HepG2 (cell line): ENCODE measurements around the gene CHCHD3. TPM values are rescaled to one million over a fixed set of nuclear protein-coding genes. Genes with fewer than 3 reads are reported as not detected.

Source experiments
- ATAC-seq: fragments of 200-7000 bp; cut with Tn5 transposase; 3 replicates; pipeline ENCODE4 v1.9.1; 2020; ENCODE audit warnings: mild to moderate bottlenecking, moderate library complexity
- BruUV-seq: library from RNA; stranded (reverse); fragments of 400-500 nt; replicated peaks from 2 replicates; lab custom pipeline; 2021; lab: Mats Ljungman, UMichigan
- CTCF ChIA-PET: fragments of 300-600 bp; formaldehyde crosslinking; extraction: SDS; loops from one replicate; lab custom pipeline; 2021; ENCODE audit warnings: low total read pairs, inconsistent platforms, low intra/inter-chr PET ratio; lab: Yijun Ruan, JAX
- POLR2A ChIA-PET: fragments of 350-600 bp; sonication (Branson Sonifier 250); formaldehyde crosslinking; loops from one replicate; lab custom pipeline; 2020; ENCODE audit warnings: antibody characterized with exemption, inconsistent platforms; lab: Yijun Ruan, JAX
- DNase-seq: peaks from one replicate; pipeline ENCODE4 v3.0.0-alpha.2; 2015; ENCODE audit warnings: low spot score
- FAIRE-seq: peaks from 3 replicates; lab custom pipeline; 2011; peaks lifted over from hg19 to GRCh38; lab: Jason Lieb, UNC
- H2AFZ ChIP-seq: one replicate; pipeline ENCODE4 v1.6.1; 2011; ENCODE audit warnings: low read length, inconsistent platforms
- H3K27ac ChIP-seq: fragments of 300-600 bp; 3 replicates; pipeline ENCODE4 v1.8.0; 2011; ENCODE audit warnings: mixed run types, mild to moderate bottlenecking, mixed read lengths, low read length, inconsistent platforms; ENCODE audit not compliant: insufficient read depth; ENCODE audit errors: extremely low read length
- H3K27me3 ChIP-seq, 2 experiments: fragments of 200-600 bp in 1 of 2; 2 replicates in 1 of 2; 3 replicates in 1 of 2; pipeline versions ENCODE4 v1.6.0 to v1.8.0; 2011; ENCODE audit warnings: low read length in 2 of 2, mild to moderate bottlenecking in 2 of 2, moderate library complexity in 2 of 2, inconsistent platforms in 1 of 2; ENCODE audit not compliant: insufficient read depth in 2 of 2, control insufficient read depth in 1 of 2
- H3K36me3 ChIP-seq, 2 experiments: fragments of 200-600 bp in 1 of 2; replicated peaks in 1 of 2; 2 replicates in 1 of 2; 3 replicates in 1 of 2; pipeline versions ENCODE4 v1.5.1 to v1.8.0; 2011; ENCODE audit warnings: low read length in 2 of 2, inconsistent platforms in 1 of 2; ENCODE audit not compliant: insufficient read depth in 2 of 2, control insufficient read depth in 1 of 2
- H3K4me1 ChIP-seq: 2 replicates; pipeline ENCODE4 v1.5.1; 2012; ENCODE audit warnings: low read length, inconsistent platforms; ENCODE audit not compliant: insufficient read depth
- H3K4me2 ChIP-seq: 2 replicates; pipeline ENCODE4 v1.6.0; 2011; ENCODE audit warnings: low read depth, low read length, inconsistent platforms
- H3K4me3 ChIP-seq, 3 experiments: fragments of 200-600 bp in 1 of 3; sonication (generic), shearing (Covaris generic) in 1 of 3; replicated peaks in 1 of 3; 2 replicates each; pipeline ENCODE4 v1.5.1; 2011 to 2016; ENCODE audit warnings: low read length in 3 of 3, inconsistent platforms in 2 of 3, low read depth in 2 of 3, mild to moderate bottlenecking in 2 of 3, control low read depth in 1 of 3, mixed read lengths in 1 of 3; ENCODE audit not compliant: insufficient read depth in 1 of 3
- H3K79me2 ChIP-seq: one replicate; pipeline ENCODE4 v1.6.1; 2011; ENCODE audit warnings: low read length, inconsistent platforms; ENCODE audit not compliant: insufficient read depth
- H3K9ac ChIP-seq: 2 replicates; pipeline ENCODE4 v1.6.0; 2011; ENCODE audit warnings: mild to moderate bottlenecking, low read depth, low read length, inconsistent platforms; ENCODE audit not compliant: insufficient read depth
- H3K9me3 ChIP-seq: 2 replicates; pipeline ENCODE4 v1.5.1; 2012; ENCODE audit warnings: mild to moderate bottlenecking, low read length
- H4K20me1 ChIP-seq: 2 replicates; pipeline ENCODE4 v1.6.0; 2011; ENCODE audit warnings: inconsistent platforms, mild to moderate bottlenecking, low read length, moderate library complexity; ENCODE audit not compliant: insufficient read depth
- BCL3 ChIP-seq: sonication (generic); formaldehyde crosslinking; IDR thresholded peaks from 2 replicates; pipeline ENCODE4 v1.5.1; 2020; ENCODE audit warnings: mild to moderate bottlenecking, missing genetic modification reagents, moderate library complexity
- CBFB ChIP-seq: sonication (generic); formaldehyde crosslinking; IDR thresholded peaks from 2 replicates; pipeline ENCODE4 v1.4.0; 2020; ENCODE audit warnings: missing genetic modification reagents
- DNMT3B ChIP-seq: conservative IDR thresholded peaks from 2 replicates; pipeline ENCODE4 v1.6.1; 2016; ENCODE audit warnings: missing biosample characterization, control low read depth
- FIP1L1 ChIP-seq: fragments of 200-400 bp; formaldehyde crosslinking; IDR thresholded peaks from 2 replicates; pipeline ENCODE4 v1.6.1; 2018; ENCODE audit warnings: low read depth, mild to moderate bottlenecking, low read length, moderate library complexity, borderline replicate concordance; ENCODE audit not compliant: insufficient read depth
- HMGA1 ChIP-seq: sonication (generic); formaldehyde crosslinking; conservative IDR thresholded peaks from 2 replicates; pipeline ENCODE4 v1.4.0; 2020; ENCODE audit warnings: missing genetic modification reagents
- HNRNPK ChIP-seq: fragments of 200-400 bp; formaldehyde crosslinking; IDR thresholded peaks from 2 replicates; pipeline ENCODE4 v1.6.1; 2018; ENCODE audit warnings: low read length, low read depth, moderate library complexity, mild to moderate bottlenecking; ENCODE audit not compliant: poor library complexity, severe bottlenecking
- KDM5B ChIP-seq: sonication (generic); formaldehyde crosslinking; IDR thresholded peaks from 2 replicates; pipeline ENCODE4 v1.4.0; 2020; ENCODE audit warnings: missing genetic modification reagents, mild to moderate bottlenecking, borderline replicate concordance
- KLF6 ChIP-seq: IDR thresholded peaks from 2 replicates; pipeline ENCODE4 v1.8.0; 2016; ENCODE audit warnings: missing biosample characterization, missing genetic modification reagents
- NFE2L1 ChIP-seq: sonication (generic); formaldehyde crosslinking; IDR thresholded peaks from 2 replicates; pipeline ENCODE4 v1.4.0; 2020; ENCODE audit warnings: missing genetic modification reagents, mild to moderate bottlenecking, borderline replicate concordance
- PHF8 ChIP-seq: sonication (generic); formaldehyde crosslinking; IDR thresholded peaks from 2 replicates; pipeline ENCODE4 v1.5.0; 2020; ENCODE audit warnings: missing genetic modification reagents
- RCOR2 ChIP-seq: IDR thresholded peaks from 2 replicates; pipeline ENCODE4 v1.6.1; 2016; ENCODE audit warnings: missing biosample characterization, missing genetic modification reagents
- SRF ChIP-seq: IDR thresholded peaks from 2 replicates; pipeline ENCODE4 v1.6.1; 2011; ENCODE audit warnings: mild to moderate bottlenecking, low read depth, low read length, moderate library complexity
- ZNF512 ChIP-seq: sonication (generic); formaldehyde crosslinking; IDR thresholded peaks from 2 replicates; pipeline ENCODE4 v1.4.0; 2020; ENCODE audit warnings: mild to moderate bottlenecking, missing genetic modification reagents
- ZNF574 ChIP-seq: sonication (generic); formaldehyde crosslinking; IDR thresholded peaks from 2 replicates; pipeline ENCODE4 v1.4.0; 2020; ENCODE audit warnings: missing genetic modification reagents
- ZNF740 ChIP-seq: sonication (generic); formaldehyde crosslinking; IDR thresholded peaks from 2 replicates; pipeline ENCODE4 v1.4.0; 2020; ENCODE audit warnings: missing genetic modification reagents
- ZNF800 ChIP-seq: sonication (generic); formaldehyde crosslinking; IDR thresholded peaks from 2 replicates; pipeline ENCODE4 v1.4.0; 2020; ENCODE audit warnings: missing genetic modification reagents
- WGBS: methylation state at CpG from one replicate; pipeline ENCODE4 v1.1.6; 2017; ENCODE audit warnings: low lambda C conversion rate; 5-methylcytosine and 5-hydroxymethylcytosine counted together
- in situ Hi-C: cut with HindIII; loops from 2 replicates; pipeline ENCODE4 v1.10.0; 2017; ENCODE audit warnings: low pct_unique_long_range_greater_than_20kb; ENCODE audit not compliant: extremely low pct_ligation_motif_present
- intact Hi-C: fragments of 100-400 bp; cut with micrococcal nuclease; formaldehyde crosslinking; loops from one replicate; pipeline ENCODE4 v1.10.0; 2022; ENCODE audit not compliant: unreplicated experiment
- polyA plus RNA-seq, 8 experiments: library from polyadenylated mRNA; depleted of rRNA in 3 of 8; stranded (reverse) in 7 of 8; unstranded in 1 of 8; fragments of >200 nt; fragmentation: Illumina TruSeq in 4 of 8; extraction: Trizol in 4 of 8; gene quantifications; 2 replicates each; pipeline versions ENCODE4 v1.2.1 to v1.2.3, GENCODE V29; 2011 to 2016; ENCODE audit warnings: low read depth in 4 of 8, missing spikeins in 1 of 8, mixed read lengths in 1 of 8; ENCODE audit not compliant: insufficient read depth in 1 of 8
- total RNA-seq, 5 experiments: library from RNA; depleted of rRNA; stranded (reverse); fragments of >200 nt; fragmentation: Illumina TruSeq; extraction: Trizol; gene quantifications; 2 replicates each; pipeline ENCODE4 v1.2.3, GENCODE V29; 2016; ENCODE audit warnings: low read depth in 1 of 5

CHCHD3 gene
- total and polyA plus RNA-seq, 2 of the 13 experiments (the other 11 are each of a cell fraction or from before 2014, with no cell fraction given), result 32.7 to 86.8 TPM

GRCh38 chr7:132932296-132933071 lies 149.4 kb downstream of the CHCHD3 start:
- Histone ChIP-seq H3K79me2 (no peaks in the 10 kb centered on the region), H3K9me3 (peaks cover 8% of the 10 kb centered on the region; the same call in 1 of the 2 replicates), H3K4me2 (no peak overlapping the region), H3K4me3 (no peak overlapping the region), H2AFZ (no peak overlapping the region), H3K27ac (no peak overlapping the region), H3K27me3 (no peaks in the 10 kb centered on the region), H4K20me1 (no peaks in the 10 kb centered on the region), H3K9ac (no peak overlapping the region), H3K4me1 (0 out of 2 replicates have a peak, but pooled peaks cover 5% of the 10 kb centered on the region), H3K36me3 (no peaks in the 10 kb centered on the region)
- no peak for FAIRE-seq
- in situ Hi-C loops (no loop called here), intact Hi-C loops (no loop called here)
- no peak for DNase-seq
- ChIA-PET CTCF (no interaction called here), POLR2A (no interaction called here)
- ATAC-seq, result no peak
- WGBS, result 97% methylated on average over 7 of the region's 7 CpGs
- BruUV-seq, result no TSS peak
- TF ChIP-seq ZNF574 (CRISPR knock-in tag) (no peak), ZNF512 (no peak), FIP1L1 (no peak), CBFB (CRISPR knock-in tag) (no peak), PHF8 (CRISPR knock-in tag) (no peak), SRF (no peak), HMGA1 (CRISPR knock-in tag) (no peak), NFE2L1 (CRISPR knock-in tag) (no peak), ZNF800 (CRISPR knock-in tag) (no peak), RCOR2 (no peak), HNRNPK (no peak), BCL3 (CRISPR knock-in tag) (no peak), ZNF740 (CRISPR knock-in tag) (no peak), KDM5B (CRISPR knock-in tag) (no peak), KLF6 (CRISPR knock-in tag) (no peak), DNMT3B (CRISPR knock-in tag) (no peak)
